IMR-90 (cell line): ENCODE results near the gene NR1D2.

ENCODE experiments used
- CEBPB ChIP-seq: IDR thresholded peaks from 2 replicates; pipeline ENCODE4 v1.6.1; 2012; ENCODE audit warnings: low read depth, low read length, improper control_type of control experiment
- POLR2A ChIP-seq: IDR thresholded peaks from 2 replicates; pipeline ENCODE4 v1.6.1; 2012; ENCODE audit warnings: mild to moderate bottlenecking, low read depth, low read length
- RCOR1 ChIP-seq: IDR thresholded peaks from 2 replicates; pipeline ENCODE4 v1.6.1; 2012; ENCODE audit warnings: mild to moderate bottlenecking, low read length, improper control_type of control experiment; ENCODE audit not compliant: insufficient replicate concordance
- SMC3 ChIP-seq: fragments of 150-350 bp; IDR thresholded peaks from 2 replicates; pipeline ENCODE4 v1.6.1; 2016; ENCODE audit warnings: low read depth, mild to moderate bottlenecking, antibody characterized with exemption, low read length, moderate library complexity
- TF ChIP-seq, protein P1 (sequence below): conservative IDR thresholded peaks from 2 replicates; pipeline ENCODE4 v1.5.1; 2012; ENCODE audit warnings: mild to moderate bottlenecking, low read depth, low read length, improper control_type of control experiment
- TF ChIP-seq, protein P2 (sequence below): fragments of 150-350 bp; IDR thresholded peaks from 2 replicates; pipeline ENCODE4 v1.6.1; 2017; ENCODE audit warnings: mild to moderate bottlenecking, antibody characterized with exemption, low read length, low read depth

DNA sequence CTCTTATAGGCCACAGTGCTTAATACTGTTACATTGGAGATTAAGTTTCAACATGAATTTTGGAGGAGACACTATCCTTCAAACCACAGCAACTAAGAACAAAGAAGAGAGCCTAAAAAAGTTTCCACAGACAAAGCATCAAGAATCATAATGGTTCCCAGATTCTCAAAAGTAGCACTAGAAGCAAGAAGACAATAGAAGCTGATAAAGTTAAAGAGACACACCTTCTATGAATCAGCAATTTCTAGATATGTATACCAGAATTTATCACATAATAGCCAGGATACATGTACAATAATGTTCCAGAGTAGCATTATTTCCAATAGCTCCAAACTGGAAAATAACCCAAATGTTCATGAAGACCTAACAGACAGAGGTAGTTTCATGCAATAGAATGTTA is 40.5 kb upstream of the NR1D2 start:
- TF ChIP-seq, protein P1, sequence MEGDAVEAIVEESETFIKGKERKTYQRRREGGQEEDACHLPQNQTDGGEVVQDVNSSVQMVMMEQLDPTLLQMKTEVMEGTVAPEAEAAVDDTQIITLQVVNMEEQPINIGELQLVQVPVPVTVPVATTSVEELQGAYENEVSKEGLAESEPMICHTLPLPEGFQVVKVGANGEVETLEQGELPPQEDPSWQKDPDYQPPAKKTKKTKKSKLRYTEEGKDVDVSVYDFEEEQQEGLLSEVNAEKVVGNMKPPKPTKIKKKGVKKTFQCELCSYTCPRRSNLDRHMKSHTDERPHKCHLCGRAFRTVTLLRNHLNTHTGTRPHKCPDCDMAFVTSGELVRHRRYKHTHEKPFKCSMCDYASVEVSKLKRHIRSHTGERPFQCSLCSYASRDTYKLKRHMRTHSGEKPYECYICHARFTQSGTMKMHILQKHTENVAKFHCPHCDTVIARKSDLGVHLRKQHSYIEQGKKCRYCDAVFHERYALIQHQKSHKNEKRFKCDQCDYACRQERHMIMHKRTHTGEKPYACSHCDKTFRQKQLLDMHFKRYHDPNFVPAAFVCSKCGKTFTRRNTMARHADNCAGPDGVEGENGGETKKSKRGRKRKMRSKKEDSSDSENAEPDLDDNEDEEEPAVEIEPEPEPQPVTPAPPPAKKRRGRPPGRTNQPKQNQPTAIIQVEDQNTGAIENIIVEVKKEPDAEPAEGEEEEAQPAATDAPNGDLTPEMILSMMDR, result no peak
- TF ChIP-seq RCOR1, result no peak
- TF ChIP-seq POLR2A, result no peak
- no peak for TF ChIP-seq SMC3
- no peak for TF ChIP-seq CEBPB
- TF ChIP-seq, protein P2, sequence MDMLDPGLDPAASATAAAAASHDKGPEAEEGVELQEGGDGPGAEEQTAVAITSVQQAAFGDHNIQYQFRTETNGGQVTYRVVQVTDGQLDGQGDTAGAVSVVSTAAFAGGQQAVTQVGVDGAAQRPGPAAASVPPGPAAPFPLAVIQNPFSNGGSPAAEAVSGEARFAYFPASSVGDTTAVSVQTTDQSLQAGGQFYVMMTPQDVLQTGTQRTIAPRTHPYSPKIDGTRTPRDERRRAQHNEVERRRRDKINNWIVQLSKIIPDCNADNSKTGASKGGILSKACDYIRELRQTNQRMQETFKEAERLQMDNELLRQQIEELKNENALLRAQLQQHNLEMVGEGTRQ, result no peak
